Measurements from ENCODE around the gene NINL. TPM values are rescaled to one million over a fixed set of nuclear protein-coding genes. Genes with fewer than 3 reads are reported as not detected.

Gene NINL
- polyA plus RNA-seq, 1 donor (not counting 4 experiments of a cell fraction or from before 2014, with no cell fraction given), result 0.79 TPM

DNA sequence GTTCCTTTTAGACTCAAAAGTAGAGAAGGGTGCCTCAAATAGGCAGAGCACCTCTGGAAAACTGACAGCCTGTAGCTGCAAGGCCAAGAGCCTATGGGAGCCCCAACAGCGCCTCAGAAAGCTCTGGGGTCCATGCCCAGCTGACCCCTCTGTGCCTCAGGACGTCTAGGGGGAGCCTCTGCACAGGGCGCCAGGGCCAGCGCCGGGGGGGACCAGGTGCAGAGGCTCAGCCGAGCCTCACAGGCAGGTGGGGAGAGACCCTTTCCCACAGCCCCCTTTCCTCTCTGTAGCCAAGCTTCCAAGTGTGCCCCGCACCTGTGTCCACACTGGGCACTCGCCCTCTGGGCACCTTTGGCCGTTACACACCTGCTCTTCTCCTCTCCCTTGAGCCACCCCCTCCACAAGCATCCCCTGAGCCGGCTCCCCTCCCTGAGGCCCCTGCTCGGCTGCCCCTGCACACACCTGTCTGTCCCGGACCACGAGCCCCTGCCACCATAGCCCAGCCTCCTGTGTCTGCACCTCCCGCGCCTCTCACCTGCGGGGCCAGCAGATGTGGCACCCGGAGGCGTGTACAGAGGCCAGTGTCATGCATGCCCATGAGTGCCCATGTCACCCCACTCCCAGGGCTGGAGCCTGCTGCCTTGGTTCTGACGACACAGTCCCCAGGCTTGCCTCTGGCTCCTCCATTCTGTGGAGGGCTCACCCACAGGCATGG, 124.6 kb downstream of the NINL start:
- DNase-seq (ENCODE audit: low read depth, low spot score) (no peak), FAIRE-seq (no peak)
- TF ChIP-seq, protein P1, sequence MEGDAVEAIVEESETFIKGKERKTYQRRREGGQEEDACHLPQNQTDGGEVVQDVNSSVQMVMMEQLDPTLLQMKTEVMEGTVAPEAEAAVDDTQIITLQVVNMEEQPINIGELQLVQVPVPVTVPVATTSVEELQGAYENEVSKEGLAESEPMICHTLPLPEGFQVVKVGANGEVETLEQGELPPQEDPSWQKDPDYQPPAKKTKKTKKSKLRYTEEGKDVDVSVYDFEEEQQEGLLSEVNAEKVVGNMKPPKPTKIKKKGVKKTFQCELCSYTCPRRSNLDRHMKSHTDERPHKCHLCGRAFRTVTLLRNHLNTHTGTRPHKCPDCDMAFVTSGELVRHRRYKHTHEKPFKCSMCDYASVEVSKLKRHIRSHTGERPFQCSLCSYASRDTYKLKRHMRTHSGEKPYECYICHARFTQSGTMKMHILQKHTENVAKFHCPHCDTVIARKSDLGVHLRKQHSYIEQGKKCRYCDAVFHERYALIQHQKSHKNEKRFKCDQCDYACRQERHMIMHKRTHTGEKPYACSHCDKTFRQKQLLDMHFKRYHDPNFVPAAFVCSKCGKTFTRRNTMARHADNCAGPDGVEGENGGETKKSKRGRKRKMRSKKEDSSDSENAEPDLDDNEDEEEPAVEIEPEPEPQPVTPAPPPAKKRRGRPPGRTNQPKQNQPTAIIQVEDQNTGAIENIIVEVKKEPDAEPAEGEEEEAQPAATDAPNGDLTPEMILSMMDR (optimal IDR thresholded peaks at IDR 0.05 in 1 of 3, IDR thresholded peaks at IDR 0.05 in 1 of 3, conservative IDR thresholded peaks at IDR 0.05 in 1 of 3; ENCODE audit: extremely low read depth in 1 of 3, insufficient read depth in 2 of 3, low read length in 3 of 3), result no peak
- no peak for TF ChIP-seq EZH2 (IDR thresholded peaks at IDR 0.05; ENCODE audit: low read length)
- dilution Hi-C loops (cut with MboI; ENCODE audit: extremely low pct_ligation_motif_present, low sequenced_read_pairs), result no loop called here
- H3K9me3 ChIP-seq (ENCODE audit: control insufficient read depth, low read depth, low read length), result no peaks in the 10 kb centered on the region
- H3K27ac ChIP-seq (ENCODE audit: control insufficient read depth, insufficient read depth, low read length), result no peak overlapping the region
- no peak overlapping the region for H3K4me2 ChIP-seq (ENCODE audit: control insufficient read depth, extremely low read depth, insufficient read depth, low read depth, low read length)
- H3K36me3 ChIP-seq (ENCODE audit: control insufficient read depth in 2 of 2, extremely low read depth in 1 of 2, insufficient read depth in 2 of 2, low read length in 2 of 2), result no peaks in the 10 kb centered on the region
- no peaks in the 10 kb centered on the region for H3K9me1 ChIP-seq (ENCODE audit: control insufficient read depth, extremely low read depth, insufficient read depth, low read length)
- no peak overlapping the region for H3K4me3 ChIP-seq (ENCODE audit: control insufficient read depth in 2 of 3, extremely low read depth in 1 of 3, insufficient read depth in 2 of 3, low read depth in 1 of 3, low read length in 3 of 3)
- no peak overlapping the region for H3K9ac ChIP-seq (ENCODE audit: control insufficient read depth, extremely low read depth, insufficient read depth, low read length)
- no peaks in the 10 kb centered on the region for H3K4me1 ChIP-seq (ENCODE audit: control insufficient read depth, extremely low read depth, insufficient read depth, low read length)
- no peak overlapping the region for H2AFZ ChIP-seq (ENCODE audit: control insufficient read depth, low read length)
- H4K20me1 ChIP-seq (ENCODE audit: control insufficient read depth, extremely low read depth, insufficient read depth, low read length), result no peaks in the 10 kb centered on the region
- no peaks in the 10 kb centered on the region for H3K27me3 ChIP-seq (ENCODE audit: control insufficient read depth, extremely low read depth, insufficient read depth, low read length)
- H3K79me2 ChIP-seq (ENCODE audit: control insufficient read depth, insufficient read depth, low read length), result no peaks in the 10 kb centered on the region

DNA sequence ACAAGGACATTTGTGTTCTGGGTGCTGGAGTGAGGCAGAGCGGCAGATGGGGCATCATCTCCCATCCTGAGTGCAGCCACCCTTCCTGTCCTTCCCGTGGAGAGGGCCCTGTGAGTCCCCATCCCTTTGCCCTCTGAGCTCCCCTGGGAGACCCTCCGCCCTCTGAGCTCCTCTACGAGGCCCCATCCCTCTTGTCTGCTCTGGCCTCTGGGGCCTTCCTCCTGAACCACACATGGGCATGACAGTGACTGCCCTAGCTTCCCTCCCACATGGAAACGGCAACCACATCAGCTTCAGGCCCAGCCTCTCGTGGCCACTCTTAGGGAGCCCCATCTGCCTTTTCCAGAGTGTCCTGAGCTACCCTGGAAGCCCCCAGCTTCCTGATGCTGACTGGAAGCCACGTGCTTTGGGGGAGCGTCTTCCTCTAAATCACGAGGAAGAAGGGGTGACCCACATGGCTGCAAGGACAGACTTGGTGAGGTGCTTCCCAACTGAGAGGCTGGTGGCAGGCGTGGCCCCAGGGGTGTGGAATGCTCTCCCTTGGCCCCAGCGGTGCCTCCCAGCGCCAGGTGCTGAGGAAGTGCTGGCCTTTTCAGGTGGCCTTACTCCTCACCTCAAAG, 125.3 kb downstream of the NINL start:
- Histone ChIP-seq H3K79me2 (ENCODE audit: control insufficient read depth, insufficient read depth, low read length) (no peaks in the 10 kb centered on the region), H3K9ac (ENCODE audit: control insufficient read depth, extremely low read depth, insufficient read depth, low read length) (no peak overlapping the region), H3K4me1 (ENCODE audit: control insufficient read depth, extremely low read depth, insufficient read depth, low read length) (no peaks in the 10 kb centered on the region), H3K4me3 (ENCODE audit: control insufficient read depth in 2 of 3, extremely low read depth in 1 of 3, insufficient read depth in 2 of 3, low read depth in 1 of 3, low read length in 3 of 3) (no peak overlapping the region), H4K20me1 (ENCODE audit: control insufficient read depth, extremely low read depth, insufficient read depth, low read length) (no peaks in the 10 kb centered on the region), H2AFZ (ENCODE audit: control insufficient read depth, low read length) (no peak overlapping the region), H3K9me1 (ENCODE audit: control insufficient read depth, extremely low read depth, insufficient read depth, low read length) (no peaks in the 10 kb centered on the region), H3K4me2 (ENCODE audit: control insufficient read depth, extremely low read depth, insufficient read depth, low read depth, low read length) (no peak overlapping the region), H3K9me3 (ENCODE audit: control insufficient read depth, low read depth, low read length) (no peaks in the 10 kb centered on the region), H3K27me3 (ENCODE audit: control insufficient read depth, extremely low read depth, insufficient read depth, low read length) (no peaks in the 10 kb centered on the region), H3K36me3 (ENCODE audit: control insufficient read depth in 2 of 2, extremely low read depth in 1 of 2, insufficient read depth in 2 of 2, low read length in 2 of 2) (no peaks in the 10 kb centered on the region), H3K27ac (ENCODE audit: control insufficient read depth, insufficient read depth, low read length) (no peak overlapping the region)
- no peak for DNase-seq (ENCODE audit: low read depth, low spot score)
- TF ChIP-seq EZH2 (IDR thresholded peaks at IDR 0.05; ENCODE audit: low read length), result no peak
- TF ChIP-seq, protein P1 (optimal IDR thresholded peaks at IDR 0.05 in 1 of 3, IDR thresholded peaks at IDR 0.05 in 1 of 3, conservative IDR thresholded peaks at IDR 0.05 in 1 of 3; ENCODE audit: extremely low read depth in 1 of 3, insufficient read depth in 2 of 3, low read length in 3 of 3), result no peak
- no peak for FAIRE-seq
- dilution Hi-C loops (cut with MboI; ENCODE audit: extremely low pct_ligation_motif_present, low sequenced_read_pairs), result no loop called here
